Lower leg skin (tissue), 3 donors: ENCODE data around the gene TNPO2.

Experiments
- CTCF ChIP-seq, 3 donors: fragments of 450-650 bp; IDR thresholded peaks; one replicate each; pipeline ENCODE4 v1.5.1; 2016; ENCODE audit warnings: antibody characterized with exemption in 3 of 3, mild to moderate bottlenecking in 3 of 3, moderate library complexity in 2 of 3
- POLR2A ChIP-seq, 2 donors: fragments of 450-650 bp; IDR thresholded peaks; one replicate each; pipeline ENCODE4 v1.6.1; 2016 to 2017; ENCODE audit warnings: antibody characterized with exemption in 2 of 2, mild to moderate bottlenecking in 1 of 2, moderate library complexity in 1 of 2

GRCh38 chr19:12694641-12695040, 29.1 kb downstream of the TNPO2 start:
- TF ChIP-seq CTCF (IDR thresholded peaks at IDR 0.05), result no peak
- TF ChIP-seq POLR2A (IDR thresholded peaks at IDR 0.05), result no peak
